ENCODE measurements around the gene CHAT.

The CHAT gene

GRCh38 chr10:49629431-49629881 lies 15.6 kb downstream of the CHAT start:
- DNase-seq (ENCODE audit: low read depth in 3 of 3): no peak

GRCh38 chr10:49631975-49632374 lies 18.1 kb downstream of the CHAT start:
- no peak for DNase-seq (ENCODE audit: low read depth in 3 of 3)

- DNase-seq (ENCODE audit: low read depth in 3 of 3): no peak
These were observed 18.8 kb downstream of the CHAT start for GRCh38 chr10:49632406-49633317.

- no peak for DNase-seq (ENCODE audit: low read depth in 3 of 3)
These were observed 19.7 kb downstream of the CHAT start for GRCh38 chr10:49633327-49634068.

- DNase-seq (ENCODE audit: low read depth in 3 of 3): no peak
These were observed 20.3 kb downstream of the CHAT start for GRCh38 chr10:49634069-49634660.

GRCh38 chr10:49642311-49642710 lies 28.5 kb downstream of the CHAT start:
- DNase-seq (ENCODE audit: low read depth in 3 of 3): no peak

GRCh38 chr10:49643241-49644034 lies 29.6 kb downstream of the CHAT start:
- DNase-seq (ENCODE audit: low read depth in 3 of 3): no peak

GRCh38 chr10:49644035-49644646 lies 30.3 kb downstream of the CHAT start:
- no peak for DNase-seq (ENCODE audit: low read depth in 3 of 3)

- no peak for DNase-seq (ENCODE audit: low read depth in 3 of 3)
These were observed 31.6 kb downstream of the CHAT start for GRCh38 chr10:49645417-49645816.

- DNase-seq (ENCODE audit: low read depth in 3 of 3): no peak
These were observed 32.3 kb downstream of the CHAT start for GRCh38 chr10:49645871-49646870.

- DNase-seq (ENCODE audit: low read depth in 3 of 3): no peak
These were observed 33.7 kb downstream of the CHAT start for GRCh38 chr10:49647554-49647953.

- DNase-seq (ENCODE audit: low read depth in 3 of 3): no peak
These were observed 34.4 kb downstream of the CHAT start for GRCh38 chr10:49647985-49648795.

- peak in 1 of 3 experiments; percentile 5 for DNase-seq (ENCODE audit: low read depth in 3 of 3)
These were observed 35.5 kb downstream of the CHAT start for GRCh38 chr10:49649294-49649693.

- DNase-seq (ENCODE audit: low read depth in 3 of 3): no peak
These were observed 36.3 kb downstream of the CHAT start for GRCh38 chr10:49649936-49650723.

GRCh38 chr10:49650724-49651034 lies 36.8 kb downstream of the CHAT start:
- no peak for DNase-seq (ENCODE audit: low read depth in 3 of 3)

- no peak for DNase-seq (ENCODE audit: low read depth in 3 of 3)
These were observed 37.4 kb downstream of the CHAT start for GRCh38 chr10:49651039-49651835.

GRCh38 chr10:49651917-49652316 lies 38.1 kb downstream of the CHAT start:
- DNase-seq (ENCODE audit: low read depth in 3 of 3): no peak
